ENCODE measurements around the gene ZDHHC18.
"Not testable (repeated sequence)": the region's sequence is repeated elsewhere in the genome, so short reads cannot be mapped to it uniquely, and the experiment has no call there.

- not testable (repeated sequence) for TF ChIP-seq POLR2A, EP300, CTCF (IDR thresholded peaks at IDR 0.05)
These were observed 21.3 kb downstream of the ZDHHC18 start for GRCh38 chr1:26847826-26848225.
